Measurements from ENCODE around the gene IFTAP.

Gene IFTAP

GRCh38 chr11:36574486-36574885, 19.8 kb upstream of the IFTAP start:
- DNase-seq (ENCODE audit: insufficient read length) (no peak), FAIRE-seq (no peak)
- no peak for TF ChIP-seq TAF1 (IDR thresholded peaks at IDR 0.05; ENCODE audit: borderline replicate concordance, low read depth, low read length)
- no peak for TF ChIP-seq POLR2A (IDR thresholded peaks at IDR 0.05; ENCODE audit: low read depth, low read length)
- TF ChIP-seq POLR2AphosphoS5 (IDR thresholded peaks at IDR 0.05; ENCODE audit: low read depth, low read length), result no peak

- TF ChIP-seq POLR2A (IDR thresholded peaks at IDR 0.05; ENCODE audit: low read depth, low read length), result no peak
- no peak for TF ChIP-seq POLR2AphosphoS5 (IDR thresholded peaks at IDR 0.05; ENCODE audit: low read depth, low read length)
- no peak for TF ChIP-seq TAF1 (IDR thresholded peaks at IDR 0.05; ENCODE audit: borderline replicate concordance, low read depth, low read length)
- no peak for FAIRE-seq
- DNase-seq (ENCODE audit: insufficient read length), result no peak
These were observed 16.9 kb upstream of the IFTAP start for GRCh38 chr11:36577373-36577772.

- DNase-seq (ENCODE audit: insufficient read length), result no peak
- TF ChIP-seq TAF1 (IDR thresholded peaks at IDR 0.05; ENCODE audit: borderline replicate concordance, low read depth, low read length) (no peak), POLR2A (IDR thresholded peaks at IDR 0.05; ENCODE audit: low read depth, low read length) (no peak), POLR2AphosphoS5 (IDR thresholded peaks at IDR 0.05; ENCODE audit: low read depth, low read length) (no peak)
- FAIRE-seq, result no peak
These were observed 16.4 kb upstream of the IFTAP start for GRCh38 chr11:36577859-36578258.

- TF ChIP-seq POLR2A (IDR thresholded peaks at IDR 0.05; ENCODE audit: low read depth, low read length) (no peak), TAF1 (IDR thresholded peaks at IDR 0.05; ENCODE audit: borderline replicate concordance, low read depth, low read length) (no peak), POLR2AphosphoS5 (IDR thresholded peaks at IDR 0.05; ENCODE audit: low read depth, low read length) (no peak)
- DNase-seq (ENCODE audit: insufficient read length) (no peak), FAIRE-seq (no peak)
These were observed 15.8 kb upstream of the IFTAP start for GRCh38 chr11:36578458-36578857.

GRCh38 chr11:36581536-36581935, 12.8 kb upstream of the IFTAP start:
- no peak for TF ChIP-seq TAF1 (IDR thresholded peaks at IDR 0.05; ENCODE audit: borderline replicate concordance, low read depth, low read length)
- TF ChIP-seq POLR2AphosphoS5 (IDR thresholded peaks at IDR 0.05; ENCODE audit: low read depth, low read length), result no peak
- no peak for TF ChIP-seq POLR2A (IDR thresholded peaks at IDR 0.05; ENCODE audit: low read depth, low read length)
- DNase-seq (ENCODE audit: insufficient read length) (no peak), FAIRE-seq (no peak)

GRCh38 chr11:36583667-36584066, 10.6 kb upstream of the IFTAP start:
- FAIRE-seq (no peak), DNase-seq (ENCODE audit: insufficient read length) (no peak)
- TF ChIP-seq POLR2AphosphoS5 (IDR thresholded peaks at IDR 0.05; ENCODE audit: low read depth, low read length) (no peak), POLR2A (IDR thresholded peaks at IDR 0.05; ENCODE audit: low read depth, low read length) (no peak), TAF1 (IDR thresholded peaks at IDR 0.05; ENCODE audit: borderline replicate concordance, low read depth, low read length) (no peak)

- FAIRE-seq, result peak; percentile 61
These were observed 7.8 kb upstream of the IFTAP start for GRCh38 chr11:36586543-36586942.

GRCh38 chr11:36588099-36588498, 6.2 kb upstream of the IFTAP start:
- DNase-seq (ENCODE audit: insufficient read length) (no peak), FAIRE-seq (no peak)
- no peak for TF ChIP-seq TAF1 (IDR thresholded peaks at IDR 0.05; ENCODE audit: borderline replicate concordance, low read depth, low read length)
- no peak for TF ChIP-seq POLR2AphosphoS5 (IDR thresholded peaks at IDR 0.05; ENCODE audit: low read depth, low read length)
- TF ChIP-seq POLR2A (IDR thresholded peaks at IDR 0.05; ENCODE audit: low read depth, low read length), result no peak

More at GRCh38 chr11:36586543-36586942, 7.8 kb upstream of the IFTAP start:
- TF ChIP-seq TAF1 (IDR thresholded peaks at IDR 0.05; ENCODE audit: borderline replicate concordance, low read depth, low read length) (no peak), POLR2AphosphoS5 (IDR thresholded peaks at IDR 0.05; ENCODE audit: low read depth, low read length) (no peak), POLR2A (IDR thresholded peaks at IDR 0.05; ENCODE audit: low read depth, low read length) (no peak)
- DNase-seq (ENCODE audit: insufficient read length), result no peak

- TF ChIP-seq POLR2AphosphoS5 (IDR thresholded peaks at IDR 0.05; ENCODE audit: low read depth, low read length), result no peak
- TF ChIP-seq TAF1 (IDR thresholded peaks at IDR 0.05; ENCODE audit: borderline replicate concordance, low read depth, low read length), result no peak
- no peak for TF ChIP-seq POLR2A (IDR thresholded peaks at IDR 0.05; ENCODE audit: low read depth, low read length)
- DNase-seq (ENCODE audit: insufficient read length), result no peak
- FAIRE-seq, result no peak
These were observed 3.8 kb upstream of the IFTAP start for GRCh38 chr11:36590513-36590912.

- no peak for FAIRE-seq
- TF ChIP-seq POLR2A (IDR thresholded peaks at IDR 0.05; ENCODE audit: low read depth, low read length) (no peak), POLR2AphosphoS5 (IDR thresholded peaks at IDR 0.05; ENCODE audit: low read depth, low read length) (no peak), TAF1 (IDR thresholded peaks at IDR 0.05; ENCODE audit: borderline replicate concordance, low read depth, low read length) (no peak)
- DNase-seq (ENCODE audit: insufficient read length), result no peak
These were observed 2.9 kb upstream of the IFTAP start for GRCh38 chr11:36591433-36591832.

GRCh38 chr11:36596880-36597279, 2.6 kb downstream of the IFTAP start:
- TF ChIP-seq POLR2AphosphoS5 (IDR thresholded peaks at IDR 0.05; ENCODE audit: low read depth, low read length) (no peak), POLR2A (IDR thresholded peaks at IDR 0.05; ENCODE audit: low read depth, low read length) (no peak), TAF1 (IDR thresholded peaks at IDR 0.05; ENCODE audit: borderline replicate concordance, low read depth, low read length) (no peak)
- no peak for DNase-seq (ENCODE audit: insufficient read length)
- FAIRE-seq, result no peak

GRCh38 chr11:36598051-36598450, 3.7 kb downstream of the IFTAP start, which contains the start of gene RAG2:
Gene RAG2, minus strand, starts transcription at chr11:36598236. Its CDS starts 4,068 bp downstream, at chr11:36594168.
- peak; percentile 61 for FAIRE-seq
- no peak for DNase-seq (ENCODE audit: insufficient read length)
- no peak for TF ChIP-seq POLR2A (IDR thresholded peaks at IDR 0.05; ENCODE audit: low read depth, low read length)

GRCh38 chr11:36600180-36600579, 5.9 kb downstream of the IFTAP start:
- DNase-seq (ENCODE audit: insufficient read length), result no peak
- FAIRE-seq, result no peak
- TF ChIP-seq POLR2A (IDR thresholded peaks at IDR 0.05; ENCODE audit: low read depth, low read length) (no peak), POLR2AphosphoS5 (IDR thresholded peaks at IDR 0.05; ENCODE audit: low read depth, low read length) (no peak), TAF1 (IDR thresholded peaks at IDR 0.05; ENCODE audit: borderline replicate concordance, low read depth, low read length) (no peak)

Measured in GM12892 (cell line).